HuH-7 (cell line): ENCODE data around the gene PDE4D.
"Not testable (repeated sequence)": the region's sequence is repeated elsewhere in the genome, so short reads cannot be mapped to it uniquely, and the experiment has no call there.

ENCODE experiments used
- DNase-seq: peaks from one replicate; pipeline ENCODE4 v3.0.0; 2011; ENCODE audit warnings: low spot score

The PDE4D gene

GRCh38 chr5:59799668-59800346, 93.7 kb downstream of the PDE4D start:
- no peak for DNase-seq

- no peak for DNase-seq
Observed at GRCh38 chr5:59798862-59799667, 94.5 kb downstream of the PDE4D start.

DNA sequence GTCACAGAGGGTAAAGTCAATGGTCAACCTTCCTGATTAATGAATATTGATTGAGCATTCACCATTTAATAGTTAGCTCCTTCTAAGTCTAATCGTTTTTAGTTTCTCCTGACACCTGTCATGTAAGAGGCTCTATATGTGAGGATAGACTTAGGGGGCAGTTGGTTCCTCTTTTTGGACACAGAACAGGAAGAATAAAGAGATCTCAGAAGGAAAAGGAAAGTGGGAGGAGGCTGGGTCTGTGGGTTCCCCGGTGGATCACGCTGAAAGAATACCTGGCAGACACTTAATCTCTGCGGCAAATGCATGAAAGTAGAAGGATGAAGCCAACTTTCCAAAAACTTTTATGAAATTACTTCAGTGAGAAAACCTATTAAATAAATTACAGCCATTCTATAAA, 98.4 kb downstream of the PDE4D start:
- no peak for DNase-seq

GRCh38 chr5:59792983-59793585, 100.4 kb downstream of the PDE4D start:
- DNase-seq = no peak

DNA sequence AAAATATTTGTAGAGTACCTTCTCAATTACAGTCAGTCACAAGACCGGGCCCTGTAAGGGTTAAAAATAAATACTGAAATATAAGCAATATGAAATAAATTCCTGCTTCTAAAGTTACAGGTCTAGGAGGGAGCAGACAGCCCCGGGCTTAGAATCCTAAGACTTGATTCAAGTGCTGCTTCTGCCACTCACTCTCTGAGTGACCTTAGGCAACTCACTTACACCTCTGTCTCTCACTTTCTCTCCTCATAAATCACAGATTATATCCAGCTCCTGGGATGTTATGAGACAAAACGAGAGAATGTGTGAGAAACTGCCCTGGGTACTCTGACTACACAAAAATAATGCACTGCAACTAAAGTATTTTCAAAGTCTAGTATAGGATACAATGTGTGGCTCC, 101.9 kb downstream of the PDE4D start:
- no peak for DNase-seq

DNA sequence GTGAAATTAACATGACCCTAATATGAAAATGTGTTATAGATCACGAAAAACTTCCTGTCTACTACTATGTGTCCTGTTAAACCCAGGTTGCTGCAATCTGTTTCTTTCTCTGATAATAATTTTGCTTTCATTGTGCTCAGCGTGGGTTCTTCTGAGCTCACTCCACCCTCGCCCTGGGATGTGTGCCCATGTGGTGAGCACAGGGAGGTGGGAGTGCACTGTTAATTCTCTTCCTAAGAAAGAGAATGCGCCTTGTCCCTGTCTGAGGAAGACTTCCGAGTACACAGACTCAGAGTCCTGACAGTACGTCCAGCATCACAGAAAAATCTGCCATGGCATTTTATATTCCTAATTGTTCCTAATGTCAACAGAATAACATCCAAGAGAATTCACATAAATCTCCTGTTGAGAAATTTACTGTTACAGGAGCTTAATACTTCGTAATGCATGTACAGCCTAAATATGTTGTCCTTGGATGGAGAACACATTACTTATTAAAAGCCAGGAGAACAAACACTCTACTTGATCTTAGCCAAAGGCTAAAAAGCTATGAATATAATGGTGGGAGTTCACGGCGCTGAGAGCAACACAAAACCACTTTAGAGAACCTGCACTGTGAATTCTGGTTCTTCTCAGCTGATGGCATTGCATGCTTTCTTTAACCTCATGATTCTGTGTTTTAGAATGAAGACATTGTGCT, 102.6 kb downstream of the PDE4D start:
- no peak for DNase-seq

DNA sequence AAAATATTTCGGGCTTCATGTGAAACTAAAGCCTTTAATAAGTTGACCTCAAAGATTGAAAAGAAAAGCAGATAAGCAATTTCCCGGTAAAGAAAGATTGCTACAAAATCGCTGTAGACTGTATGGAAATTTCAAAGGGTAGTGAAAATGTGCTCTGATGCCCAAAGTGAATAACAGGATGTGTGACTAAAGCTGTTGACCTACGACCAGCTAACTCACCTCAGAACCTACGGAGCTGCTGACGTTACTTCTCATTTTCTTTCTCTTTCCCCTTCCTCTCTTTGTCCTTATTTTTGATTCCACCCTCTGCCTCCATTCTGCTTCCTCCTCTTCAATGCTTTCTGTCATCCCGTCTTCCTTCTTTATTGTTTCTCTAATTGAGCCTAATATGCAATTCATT, 103.2 kb downstream of the PDE4D start:
- no peak for DNase-seq

- no peak for DNase-seq
Observed at GRCh38 chr5:59789894-59790293, 103.6 kb downstream of the PDE4D start.

DNA sequence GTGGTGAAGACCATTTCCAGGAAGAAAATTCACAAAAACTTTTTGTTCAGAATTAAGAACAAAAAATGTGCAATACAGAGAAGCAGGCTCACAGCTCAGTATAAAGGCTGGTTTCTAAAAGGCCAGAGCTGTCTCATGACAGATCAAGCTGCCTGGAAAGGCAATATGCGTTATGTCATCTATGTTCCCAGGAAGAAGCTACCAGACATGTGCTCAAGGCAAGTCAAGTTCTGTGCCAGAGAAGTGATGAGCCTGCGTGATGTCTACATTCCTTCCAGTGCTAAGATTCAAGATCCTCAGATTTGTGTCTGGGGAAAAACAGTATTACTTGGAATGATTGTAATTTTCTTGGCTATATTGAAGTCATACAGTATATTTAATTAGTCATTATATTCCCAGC, 104.3 kb downstream of the PDE4D start:
- DNase-seq = no peak

GRCh38 chr5:59786334-59786805, 107.2 kb downstream of the PDE4D start:
- no peak for DNase-seq

- DNase-seq = no peak
Observed at GRCh38 chr5:59785676-59786333, 107.7 kb downstream of the PDE4D start.

DNA sequence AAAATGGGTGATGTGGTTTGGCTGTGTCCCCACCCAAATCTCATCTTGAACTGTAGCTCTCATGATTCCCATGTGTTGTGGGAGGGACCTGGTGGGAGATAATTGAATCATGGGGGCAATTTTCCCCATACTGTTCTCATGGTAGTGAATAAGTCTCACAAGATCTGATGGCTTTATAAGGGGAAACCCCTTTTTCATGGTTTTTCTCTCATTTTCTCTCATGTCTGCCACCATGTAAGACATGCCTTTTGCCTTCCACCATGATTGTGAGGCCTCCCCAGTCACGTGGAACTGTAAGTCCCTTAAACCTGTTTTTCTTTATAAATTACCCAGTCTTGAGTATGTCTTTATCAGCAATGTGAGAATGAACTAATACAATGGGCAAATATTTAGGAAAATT, 108.8 kb downstream of the PDE4D start:
- not testable (repeated sequence) for DNase-seq

DNA sequence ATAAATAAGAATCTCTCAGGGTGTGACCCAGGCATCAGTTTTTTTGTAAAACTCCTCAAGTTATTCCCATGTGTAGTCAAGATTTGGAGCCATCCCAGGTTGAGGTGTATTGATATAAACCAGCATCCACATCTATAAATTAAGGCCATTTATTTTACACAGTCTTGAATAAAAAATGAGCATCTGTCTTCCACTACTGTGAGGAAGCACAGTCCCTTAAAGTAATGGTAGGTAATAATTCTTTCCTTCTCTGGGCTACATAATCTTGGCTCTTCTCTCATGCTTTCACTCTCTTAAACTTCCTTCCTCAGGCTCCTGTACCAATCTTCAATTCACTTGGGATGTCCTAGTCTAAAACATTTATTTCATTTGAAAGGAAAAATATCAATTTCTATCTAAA, 110.3 kb downstream of the PDE4D start:
- no peak for DNase-seq

DNA sequence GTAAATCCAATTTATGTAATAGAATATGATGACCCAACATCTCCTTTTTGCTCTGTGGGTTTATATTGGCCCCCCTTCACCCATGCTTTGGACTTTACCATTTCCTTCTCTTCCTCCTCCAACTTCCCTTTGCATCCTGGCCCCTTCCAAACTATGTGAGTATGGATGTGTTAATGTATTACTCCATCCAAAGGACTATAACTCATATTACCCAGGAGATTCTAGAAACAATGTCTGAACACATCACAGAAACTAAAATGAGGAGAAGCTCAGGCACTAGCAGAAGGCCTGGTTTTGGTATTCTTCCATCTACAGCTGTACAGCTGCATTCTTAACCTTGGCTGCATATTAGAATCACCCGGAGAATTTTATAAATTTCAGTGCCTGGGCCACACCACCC, 110.7 kb downstream of the PDE4D start:
- DNase-seq = no peak

- no peak for DNase-seq
Observed at GRCh38 chr5:59779453-59779852, 114.1 kb downstream of the PDE4D start.

DNA sequence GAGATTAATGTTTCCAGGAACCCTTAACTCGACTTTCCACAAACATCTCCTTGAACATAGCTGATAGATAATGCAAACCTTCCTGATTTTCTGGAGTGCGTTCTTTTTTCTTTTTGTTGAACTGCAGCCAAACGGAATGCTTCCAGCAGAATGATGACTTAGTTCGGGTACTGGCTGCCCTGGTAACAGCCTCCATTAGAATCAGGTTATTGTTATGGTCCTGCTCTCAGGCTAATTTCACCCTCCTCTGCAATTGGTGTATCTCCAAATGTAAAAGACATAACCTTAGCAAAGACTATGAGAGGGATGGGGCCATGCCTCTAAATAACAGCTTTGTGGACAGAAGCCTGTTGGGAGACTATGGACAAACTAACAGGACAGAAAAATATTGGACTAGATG, 116.5 kb downstream of the PDE4D start:
- DNase-seq = no peak

GRCh38 chr5:59773294-59773693, 120.2 kb downstream of the PDE4D start:
- no peak for DNase-seq

GRCh38 chr5:59772757-59773156, 120.8 kb downstream of the PDE4D start:
- no peak for DNase-seq

GRCh38 chr5:59772206-59772605, 121.3 kb downstream of the PDE4D start:
- no peak for DNase-seq

DNA sequence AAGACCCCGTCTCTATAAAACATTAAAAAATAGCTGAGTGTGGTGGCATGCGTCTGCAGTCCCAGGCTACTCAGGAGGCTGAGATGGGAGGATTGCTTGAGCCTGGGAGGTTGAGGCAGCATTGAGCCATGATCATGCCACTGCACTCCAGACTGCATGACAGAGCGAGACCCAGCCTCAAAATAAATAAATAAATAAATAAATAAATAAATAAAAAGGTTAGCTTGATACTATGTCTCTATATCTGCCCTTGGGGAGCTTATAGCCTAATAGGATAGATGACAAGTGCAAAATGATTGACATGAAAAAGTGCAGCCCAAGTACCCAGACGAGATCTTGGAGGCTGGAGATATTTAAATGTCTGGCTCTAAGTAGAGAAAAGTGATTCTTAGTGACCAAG, 122.6 kb downstream of the PDE4D start:
- DNase-seq = no peak

DNA sequence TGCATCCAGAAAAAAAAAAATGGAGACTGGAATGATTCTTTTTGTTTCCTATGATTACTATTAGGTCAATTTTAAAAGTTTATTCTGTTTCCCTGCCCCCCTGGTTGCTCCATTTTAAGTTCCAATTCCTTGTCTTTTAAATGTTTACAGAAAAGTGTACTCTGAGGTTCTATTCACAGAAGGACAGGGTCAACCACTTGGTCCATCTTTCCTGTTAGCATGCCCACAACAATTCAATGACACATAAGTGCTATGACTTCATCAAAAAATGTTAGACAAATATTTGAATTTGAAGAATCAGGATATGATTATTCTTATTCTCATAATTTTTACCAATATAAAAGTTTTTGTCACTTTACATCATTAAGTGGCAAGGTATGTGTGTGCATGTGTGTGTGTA, 123.7 kb downstream of the PDE4D start:
- no peak for DNase-seq

GRCh38 chr5:59769041-59769360, 124.5 kb downstream of the PDE4D start:
- DNase-seq = no peak
